ENCODE data around the gene KIDINS220. TPM values are rescaled to one million over a fixed set of nuclear protein-coding genes. Genes with fewer than 3 reads are reported as not detected.

Gene KIDINS220
- total and polyA plus RNA-seq, 4 donors = 8.1 to 50.9 (median 30.8) TPM

DNA sequence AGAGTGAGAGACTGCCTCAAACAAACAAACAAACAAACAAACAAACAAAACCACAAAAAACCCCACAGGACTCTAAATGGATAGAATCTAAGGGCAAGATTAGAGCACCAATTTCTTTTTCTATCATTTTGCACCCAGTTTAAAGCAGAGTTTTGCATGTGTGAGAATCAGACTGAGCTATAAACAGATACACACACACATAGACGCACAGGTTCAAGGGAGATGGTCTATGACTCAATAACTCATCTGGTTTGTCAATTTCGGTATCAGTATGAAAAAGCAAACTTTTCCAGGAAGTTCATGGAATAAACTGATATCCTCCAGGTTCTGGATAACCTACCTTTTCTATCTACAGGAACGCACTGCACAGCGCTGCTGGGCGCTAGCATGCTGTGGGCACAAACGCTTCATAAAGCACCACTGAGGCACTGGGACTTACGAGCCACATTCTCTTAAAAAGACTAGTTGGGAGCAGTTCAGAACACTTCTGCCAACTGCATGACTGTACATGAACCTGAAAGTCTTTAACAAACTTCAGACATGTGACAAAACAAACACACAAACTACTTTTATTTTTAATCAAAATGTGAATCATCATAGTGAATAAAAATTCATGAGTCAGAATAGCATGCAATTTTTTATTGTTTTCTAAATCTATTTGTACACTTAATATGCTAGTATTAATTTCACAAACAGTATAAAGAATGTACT, 109.0 kb downstream of the KIDINS220 start:
- Histone ChIP-seq H3K27ac (ENCODE audit: low read depth in 1 of 2, low read length in 2 of 2) (no peak overlapping the region), H3K27me3 (ENCODE audit: control insufficient read depth in 4 of 4, insufficient read depth in 4 of 4, low read length in 3 of 4) (no peaks in the 10 kb centered on the region), H3K4me1 (ENCODE audit: control insufficient read depth in 4 of 4, insufficient read depth in 4 of 4, low read length in 3 of 4) (no peaks in the 10 kb centered on the region), H3K36me3 (ENCODE audit: control insufficient read depth in 4 of 4, insufficient read depth in 3 of 4, low read depth in 1 of 4, low read length in 3 of 4) (peaks cover 14 to 42% (median 36%) of the 10 kb centered on the region in 4 donors), H3K4me3 (ENCODE audit: low read depth in 1 of 3, low read length in 3 of 3) (no peak overlapping the region), H3K9ac (ENCODE audit: low read depth in 1 of 2, low read length in 2 of 2) (no peak overlapping the region), H3K9me3 (ENCODE audit: control insufficient read depth in 4 of 4, low read length in 3 of 4) (no peaks in the 10 kb centered on the region)
- WGBS = 96% methylated on average over 7 of the region's 7 CpGs
- TF ChIP-seq GABPA (IDR thresholded peaks at IDR 0.05 in 1 of 2, conservative IDR thresholded peaks at IDR 0.05 in 1 of 2) (no peak), RAD21 (IDR thresholded peaks at IDR 0.05) (no peak), RXRA (IDR thresholded peaks at IDR 0.05) (no peak), YY1 (IDR thresholded peaks at IDR 0.05) (no peak), JUND (IDR thresholded peaks at IDR 0.05) (no peak), TAF1 (conservative IDR thresholded peaks at IDR 0.05) (no peak), NR2F2 (IDR thresholded peaks at IDR 0.05) (no peak), HNF4G (IDR thresholded peaks at IDR 0.05) (no peak), FOXA2 (IDR thresholded peaks at IDR 0.05) (no peak), EGR1 (IDR thresholded peaks at IDR 0.05; ENCODE audit: low read depth in 2 of 2) (no peak), FOXA1 (IDR thresholded peaks at IDR 0.05) (no peak), SP1 (IDR thresholded peaks at IDR 0.05) (no peak), HNF4A (conservative IDR thresholded peaks at IDR 0.05) (no peak)
- TF ChIP-seq, protein P1, sequence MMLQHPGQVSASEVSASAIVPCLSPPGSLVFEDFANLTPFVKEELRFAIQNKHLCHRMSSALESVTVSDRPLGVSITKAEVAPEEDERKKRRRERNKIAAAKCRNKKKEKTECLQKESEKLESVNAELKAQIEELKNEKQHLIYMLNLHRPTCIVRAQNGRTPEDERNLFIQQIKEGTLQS (IDR thresholded peaks at IDR 0.05) = no peak
- TF ChIP-seq, protein P2, sequence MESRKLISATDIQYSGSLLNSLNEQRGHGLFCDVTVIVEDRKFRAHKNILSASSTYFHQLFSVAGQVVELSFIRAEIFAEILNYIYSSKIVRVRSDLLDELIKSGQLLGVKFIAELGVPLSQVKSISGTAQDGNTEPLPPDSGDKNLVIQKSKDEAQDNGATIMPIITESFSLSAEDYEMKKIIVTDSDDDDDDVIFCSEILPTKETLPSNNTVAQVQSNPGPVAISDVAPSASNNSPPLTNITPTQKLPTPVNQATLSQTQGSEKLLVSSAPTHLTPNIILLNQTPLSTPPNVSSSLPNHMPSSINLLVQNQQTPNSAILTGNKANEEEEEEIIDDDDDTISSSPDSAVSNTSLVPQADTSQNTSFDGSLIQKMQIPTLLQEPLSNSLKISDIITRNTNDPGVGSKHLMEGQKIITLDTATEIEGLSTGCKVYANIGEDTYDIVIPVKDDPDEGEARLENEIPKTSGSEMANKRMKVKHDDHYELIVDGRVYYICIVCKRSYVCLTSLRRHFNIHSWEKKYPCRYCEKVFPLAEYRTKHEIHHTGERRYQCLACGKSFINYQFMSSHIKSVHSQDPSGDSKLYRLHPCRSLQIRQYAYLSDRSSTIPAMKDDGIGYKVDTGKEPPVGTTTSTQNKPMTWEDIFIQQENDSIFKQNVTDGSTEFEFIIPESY (IDR thresholded peaks at IDR 0.05) = no peak
- TF ChIP-seq, protein P3, sequence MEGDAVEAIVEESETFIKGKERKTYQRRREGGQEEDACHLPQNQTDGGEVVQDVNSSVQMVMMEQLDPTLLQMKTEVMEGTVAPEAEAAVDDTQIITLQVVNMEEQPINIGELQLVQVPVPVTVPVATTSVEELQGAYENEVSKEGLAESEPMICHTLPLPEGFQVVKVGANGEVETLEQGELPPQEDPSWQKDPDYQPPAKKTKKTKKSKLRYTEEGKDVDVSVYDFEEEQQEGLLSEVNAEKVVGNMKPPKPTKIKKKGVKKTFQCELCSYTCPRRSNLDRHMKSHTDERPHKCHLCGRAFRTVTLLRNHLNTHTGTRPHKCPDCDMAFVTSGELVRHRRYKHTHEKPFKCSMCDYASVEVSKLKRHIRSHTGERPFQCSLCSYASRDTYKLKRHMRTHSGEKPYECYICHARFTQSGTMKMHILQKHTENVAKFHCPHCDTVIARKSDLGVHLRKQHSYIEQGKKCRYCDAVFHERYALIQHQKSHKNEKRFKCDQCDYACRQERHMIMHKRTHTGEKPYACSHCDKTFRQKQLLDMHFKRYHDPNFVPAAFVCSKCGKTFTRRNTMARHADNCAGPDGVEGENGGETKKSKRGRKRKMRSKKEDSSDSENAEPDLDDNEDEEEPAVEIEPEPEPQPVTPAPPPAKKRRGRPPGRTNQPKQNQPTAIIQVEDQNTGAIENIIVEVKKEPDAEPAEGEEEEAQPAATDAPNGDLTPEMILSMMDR (IDR thresholded peaks at IDR 0.05; ENCODE audit: low read depth, low read length, missing input control) = no peak
- TF ChIP-seq, protein P4, sequence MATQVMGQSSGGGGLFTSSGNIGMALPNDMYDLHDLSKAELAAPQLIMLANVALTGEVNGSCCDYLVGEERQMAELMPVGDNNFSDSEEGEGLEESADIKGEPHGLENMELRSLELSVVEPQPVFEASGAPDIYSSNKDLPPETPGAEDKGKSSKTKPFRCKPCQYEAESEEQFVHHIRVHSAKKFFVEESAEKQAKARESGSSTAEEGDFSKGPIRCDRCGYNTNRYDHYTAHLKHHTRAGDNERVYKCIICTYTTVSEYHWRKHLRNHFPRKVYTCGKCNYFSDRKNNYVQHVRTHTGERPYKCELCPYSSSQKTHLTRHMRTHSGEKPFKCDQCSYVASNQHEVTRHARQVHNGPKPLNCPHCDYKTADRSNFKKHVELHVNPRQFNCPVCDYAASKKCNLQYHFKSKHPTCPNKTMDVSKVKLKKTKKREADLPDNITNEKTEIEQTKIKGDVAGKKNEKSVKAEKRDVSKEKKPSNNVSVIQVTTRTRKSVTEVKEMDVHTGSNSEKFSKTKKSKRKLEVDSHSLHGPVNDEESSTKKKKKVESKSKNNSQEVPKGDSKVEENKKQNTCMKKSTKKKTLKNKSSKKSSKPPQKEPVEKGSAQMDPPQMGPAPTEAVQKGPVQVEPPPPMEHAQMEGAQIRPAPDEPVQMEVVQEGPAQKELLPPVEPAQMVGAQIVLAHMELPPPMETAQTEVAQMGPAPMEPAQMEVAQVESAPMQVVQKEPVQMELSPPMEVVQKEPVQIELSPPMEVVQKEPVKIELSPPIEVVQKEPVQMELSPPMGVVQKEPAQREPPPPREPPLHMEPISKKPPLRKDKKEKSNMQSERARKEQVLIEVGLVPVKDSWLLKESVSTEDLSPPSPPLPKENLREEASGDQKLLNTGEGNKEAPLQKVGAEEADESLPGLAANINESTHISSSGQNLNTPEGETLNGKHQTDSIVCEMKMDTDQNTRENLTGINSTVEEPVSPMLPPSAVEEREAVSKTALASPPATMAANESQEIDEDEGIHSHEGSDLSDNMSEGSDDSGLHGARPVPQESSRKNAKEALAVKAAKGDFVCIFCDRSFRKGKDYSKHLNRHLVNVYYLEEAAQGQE (IDR thresholded peaks at IDR 0.05) = no peak
- TF ChIP-seq, protein P5, sequence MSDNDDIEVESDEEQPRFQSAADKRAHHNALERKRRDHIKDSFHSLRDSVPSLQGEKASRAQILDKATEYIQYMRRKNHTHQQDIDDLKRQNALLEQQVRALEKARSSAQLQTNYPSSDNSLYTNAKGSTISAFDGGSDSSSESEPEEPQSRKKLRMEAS (IDR thresholded peaks at IDR 0.05) = no peak
- DNase-seq (ENCODE audit: low spot score) = no peak
